HEK293T (cell line): ENCODE data around the gene PEX12.

Experiments used
- ARNT ChIP-seq: fragments of 450-650 bp; IDR thresholded peaks from 2 replicates; pipeline ENCODE4 v1.6.1; 2017; ENCODE audit warnings: mild to moderate bottlenecking
- ELF4 ChIP-seq: fragments of 450-650 bp; IDR thresholded peaks from 2 replicates; pipeline ENCODE4 v1.6.1; 2017; ENCODE audit warnings: antibody characterized with exemption
- FOXA1 ChIP-seq: fragments of 450-650 bp; IDR thresholded peaks from 2 replicates; pipeline ENCODE4 v1.6.1; 2016; ENCODE audit warnings: mild to moderate bottlenecking
- FOXK2 ChIP-seq: fragments of 450-650 bp; IDR thresholded peaks from 2 replicates; pipeline ENCODE4 v1.6.1; 2016; ENCODE audit warnings: mild to moderate bottlenecking
- FOXM1 ChIP-seq: fragments of 450-650 bp; IDR thresholded peaks from 2 replicates; pipeline ENCODE4 v1.6.1; 2017; ENCODE audit warnings: mild to moderate bottlenecking, borderline replicate concordance
- HDGF ChIP-seq: fragments of 450-650 bp; IDR thresholded peaks from 2 replicates; pipeline ENCODE4 v1.6.1; 2017; ENCODE audit warnings: antibody characterized with exemption, borderline replicate concordance
- LEF1 ChIP-seq: fragments of 450-650 bp; IDR thresholded peaks from 2 replicates; pipeline ENCODE4 v1.6.1; 2017; ENCODE audit warnings: mild to moderate bottlenecking, borderline replicate concordance
- PKNOX1 ChIP-seq: fragments of 450-650 bp; IDR thresholded peaks from 2 replicates; pipeline ENCODE4 v1.6.1; 2016
- SP1 ChIP-seq: fragments of 450-650 bp; IDR thresholded peaks from 2 replicates; pipeline ENCODE4 v1.6.1; 2017
- SUZ12 ChIP-seq: fragments of 450-650 bp; IDR thresholded peaks from 2 replicates; pipeline ENCODE4 v1.6.1; 2016; ENCODE audit warnings: mild to moderate bottlenecking
- TARDBP ChIP-seq: fragments of 450-650 bp; IDR thresholded peaks from 2 replicates; pipeline ENCODE4 v1.6.1; 2016

GRCh38 chr17:35586569-35587073 lies 8.2 kb upstream of the PEX12 start:
- TF ChIP-seq ARNT, result no peak
- TF ChIP-seq ELF4, result no peak
- no peak for TF ChIP-seq FOXM1
- no peak for TF ChIP-seq HDGF
- TF ChIP-seq SP1, result no peak
- TF ChIP-seq PKNOX1, result no peak
- no peak for TF ChIP-seq LEF1
- TF ChIP-seq FOXK2, result no peak
- no peak for TF ChIP-seq SUZ12
- TF ChIP-seq FOXA1, result no peak
- TF ChIP-seq TARDBP, result no peak
